ENCODE data around the gene PRSS23.
A peak's percentile ranks its signal among the peaks of the same experiment; 100 is the strongest.

Gene PRSS23

GRCh38 chr11:86790867-86791849 is 9.2 kb upstream of the PRSS23 start:
- no peak for DNase-seq

DNA sequence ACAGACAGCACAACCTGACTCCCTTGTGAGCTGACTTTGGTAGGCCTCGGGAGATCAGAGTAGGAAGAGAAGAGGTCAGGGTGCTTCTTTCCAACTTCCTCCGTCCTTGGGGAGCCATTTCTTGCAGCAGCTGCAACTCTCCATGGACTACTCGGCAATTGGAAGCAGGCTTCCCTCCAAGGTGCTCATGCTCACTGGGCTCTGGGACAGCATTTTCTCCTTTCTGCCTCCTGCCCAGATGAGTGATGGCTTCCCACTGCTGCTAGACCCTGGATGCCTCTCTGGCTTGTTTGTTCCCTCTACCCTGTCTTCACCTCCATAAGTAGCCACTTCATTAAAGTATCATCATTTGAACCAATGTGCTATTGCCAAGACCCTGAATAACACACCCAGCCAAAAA is 8.2 kb upstream of the PRSS23 start:
- no peak for DNase-seq

DNA sequence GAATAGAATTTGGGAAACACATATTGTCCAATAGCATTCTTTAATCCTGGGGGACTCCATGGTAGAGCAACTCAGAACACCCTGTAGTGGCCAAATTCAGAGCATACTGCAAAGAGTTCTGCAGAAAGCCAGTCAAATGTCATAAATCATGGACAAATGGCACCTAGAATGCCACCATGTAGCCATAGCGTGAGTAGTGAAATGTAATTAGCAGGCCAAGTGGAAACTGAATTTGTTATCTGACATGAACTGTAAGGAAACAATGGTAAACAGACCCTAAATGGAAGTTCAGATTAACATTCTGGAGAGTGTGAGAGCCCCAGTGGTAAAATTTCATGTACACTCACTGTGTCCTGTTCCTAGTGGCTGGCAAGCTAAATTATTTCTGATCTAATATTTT is 7.0 kb upstream of the PRSS23 start:
- no peak for DNase-seq

DNA sequence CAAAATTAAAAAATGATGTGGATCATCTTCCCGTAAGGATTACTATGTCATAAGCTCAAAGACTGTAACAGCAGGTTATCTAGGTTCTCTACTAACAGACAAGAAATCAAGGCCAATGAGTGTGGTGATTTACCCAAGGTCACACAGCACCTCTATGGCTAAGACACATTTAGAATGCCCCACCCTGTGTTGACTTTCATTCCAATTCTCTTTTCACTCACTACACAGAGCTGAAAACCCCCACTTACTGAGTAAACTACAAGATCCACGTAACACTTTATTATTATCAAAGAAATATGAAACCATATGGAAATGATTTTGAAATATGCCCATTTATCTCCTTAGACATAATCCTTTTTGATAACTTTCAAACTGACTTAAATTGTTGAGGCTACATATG is 4.8 kb upstream of the PRSS23 start:
- no peak for DNase-seq

- DNase-seq = no peak
Measured at GRCh38 chr11:86795949-86796348, 4.4 kb upstream of the PRSS23 start.

GRCh38 chr11:86797133-86797532 is 3.2 kb upstream of the PRSS23 start:
- DNase-seq = no peak

DNA sequence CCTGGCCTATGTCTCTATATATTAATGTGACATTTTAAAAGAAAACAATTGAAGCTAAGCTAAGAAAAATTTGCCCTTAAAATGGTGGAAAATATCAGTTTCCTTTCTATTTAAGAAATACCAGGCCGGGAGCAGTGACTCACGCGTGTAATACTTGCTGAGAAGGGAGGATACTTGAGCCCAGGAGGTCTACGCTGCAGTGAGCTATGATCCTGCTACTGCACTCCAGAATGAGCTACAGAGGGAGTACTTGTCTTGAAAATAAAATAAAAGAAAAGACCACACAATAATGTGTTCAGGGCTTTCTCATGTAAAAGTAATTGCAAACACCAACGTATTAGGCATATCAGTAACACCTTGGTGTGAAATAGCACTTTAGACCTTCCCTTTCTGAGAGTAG is 1.4 kb upstream of the PRSS23 start:
- DNase-seq = no peak

DNA sequence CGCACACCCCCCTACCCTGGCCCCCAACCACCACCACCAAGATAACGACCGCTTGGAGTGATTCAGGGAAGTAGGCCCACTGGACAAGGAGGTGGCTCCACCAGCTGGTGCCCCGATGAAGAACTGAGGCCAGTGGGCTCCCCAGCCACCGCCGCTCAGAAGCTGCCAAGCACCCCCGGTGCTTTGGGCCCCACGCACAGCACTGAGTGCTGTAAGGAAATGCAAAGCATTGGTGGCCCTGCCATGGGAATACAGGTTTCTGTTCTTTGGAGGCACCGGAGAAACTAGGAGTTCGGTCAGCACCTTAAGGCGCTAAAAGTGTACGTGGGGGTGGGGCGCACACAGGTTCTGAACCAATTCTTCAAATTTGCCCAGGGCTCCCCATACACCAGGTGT is 664 bp upstream of the PRSS23 start:
- DNase-seq = no peak

- no peak for DNase-seq
Measured at GRCh38 chr11:86800960-86801272, 574 bp downstream of the PRSS23 start.

DNA sequence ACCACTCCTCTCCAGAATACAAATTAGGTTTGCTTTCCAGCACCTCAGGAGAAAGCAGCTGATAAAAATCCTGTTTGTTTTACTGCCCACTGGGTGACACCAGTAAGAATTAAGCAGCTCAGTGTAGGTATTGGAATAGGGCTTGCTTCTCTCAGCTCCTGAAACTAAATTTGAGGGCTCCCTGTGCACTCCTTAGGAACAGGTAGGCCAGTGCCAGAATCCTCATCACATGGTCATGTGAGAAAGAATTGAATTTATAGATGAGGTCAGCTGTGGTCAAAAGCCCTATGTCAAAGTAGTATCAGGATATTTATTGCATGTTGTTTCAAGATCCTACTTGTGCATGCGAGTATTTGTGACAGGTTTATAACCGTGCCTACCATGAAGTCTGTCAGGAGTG is 1.0 kb downstream of the PRSS23 start:
- no peak for DNase-seq

- DNase-seq = no peak
Measured at GRCh38 chr11:86802146-86802545, 1.8 kb downstream of the PRSS23 start.

DNA sequence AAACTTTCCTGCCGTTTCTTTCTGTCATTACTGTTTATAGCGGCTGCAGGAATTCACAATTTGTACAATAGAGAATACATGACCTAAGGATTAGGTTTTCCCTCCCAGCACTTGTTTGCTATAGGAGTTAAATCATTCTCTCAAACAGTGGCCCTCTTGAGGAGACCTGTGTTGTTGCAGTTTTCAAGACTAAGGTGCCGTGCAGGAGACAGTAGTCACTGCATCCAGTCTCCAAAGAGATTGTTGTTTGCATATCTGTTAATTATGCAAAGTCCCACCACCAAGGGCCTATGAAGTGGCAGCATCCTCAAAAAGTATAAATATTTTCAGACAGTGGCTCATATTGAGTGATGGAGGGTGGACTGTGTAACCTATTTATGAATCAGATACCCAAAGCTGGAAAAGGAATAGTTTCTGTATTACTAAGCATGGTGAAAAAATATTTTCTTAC is 2.3 kb downstream of the PRSS23 start:
- peak; percentile 24 for DNase-seq

- DNase-seq = no peak
Measured at GRCh38 chr11:86803136-86804045, 3.0 kb downstream of the PRSS23 start.

- DNase-seq = no peak
Measured at GRCh38 chr11:86804951-86805350, 4.6 kb downstream of the PRSS23 start.

DNA sequence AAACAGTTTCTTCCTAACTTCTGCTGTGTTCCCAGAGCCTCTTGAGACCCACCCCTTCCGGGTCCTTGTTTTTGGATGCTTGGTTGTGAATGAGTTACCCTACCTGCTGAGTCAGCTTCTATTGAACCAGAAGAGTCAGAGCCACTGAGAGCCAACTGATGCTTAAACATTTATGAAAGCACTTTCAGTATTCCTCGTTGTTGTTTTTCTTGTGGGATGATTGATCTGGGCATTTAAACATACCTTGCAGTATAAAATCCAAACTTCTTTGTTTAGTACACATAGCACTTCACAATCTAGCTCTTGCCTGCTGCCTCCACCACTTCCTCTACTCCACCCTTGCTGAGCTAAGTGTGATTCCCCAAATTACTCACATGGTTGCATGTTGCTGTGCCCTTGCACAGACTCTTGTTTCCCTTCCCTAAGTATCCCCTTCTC is 5.5 kb downstream of the PRSS23 start:
- peak; percentile 43 for DNase-seq

DNA sequence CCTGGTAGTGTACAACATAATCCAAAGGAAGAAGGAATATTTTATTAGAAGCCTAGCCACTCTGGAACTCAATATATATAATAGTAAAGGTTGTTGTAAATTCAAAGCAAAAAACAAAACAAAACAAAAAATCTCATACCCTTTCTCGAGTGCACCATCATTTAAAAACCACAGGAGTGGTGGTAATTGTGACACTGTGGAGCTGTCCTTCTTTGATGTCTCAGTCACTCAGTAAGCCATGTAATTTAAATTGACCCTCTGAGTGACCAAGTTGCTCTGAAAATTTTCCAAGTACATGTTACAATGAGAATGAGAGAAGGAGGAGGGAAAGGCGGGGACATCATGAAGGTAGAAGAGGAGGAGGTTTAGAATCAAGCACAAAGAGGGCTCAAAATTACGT is 6.6 kb downstream of the PRSS23 start:
- no peak for DNase-seq

DNA sequence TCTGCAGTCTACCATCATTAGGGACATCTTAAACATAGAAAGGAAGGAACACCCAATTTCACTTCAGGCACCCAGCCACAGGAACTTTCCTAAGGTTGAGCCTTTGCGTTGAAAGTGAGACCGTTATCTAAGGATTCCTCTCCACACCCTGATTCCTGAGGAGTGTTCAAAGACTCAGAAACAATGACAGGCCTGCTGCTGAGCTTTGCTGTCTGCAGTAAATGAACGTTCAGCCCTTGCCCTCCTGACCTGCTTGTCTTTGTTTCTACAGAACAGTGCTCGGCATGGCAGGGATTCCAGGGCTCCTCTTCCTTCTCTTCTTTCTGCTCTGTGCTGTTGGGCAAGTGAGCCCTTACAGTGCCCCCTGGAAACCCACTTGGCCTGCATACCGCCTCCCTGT is 7.0 kb downstream of the PRSS23 start:
- no peak for DNase-seq

DNA sequence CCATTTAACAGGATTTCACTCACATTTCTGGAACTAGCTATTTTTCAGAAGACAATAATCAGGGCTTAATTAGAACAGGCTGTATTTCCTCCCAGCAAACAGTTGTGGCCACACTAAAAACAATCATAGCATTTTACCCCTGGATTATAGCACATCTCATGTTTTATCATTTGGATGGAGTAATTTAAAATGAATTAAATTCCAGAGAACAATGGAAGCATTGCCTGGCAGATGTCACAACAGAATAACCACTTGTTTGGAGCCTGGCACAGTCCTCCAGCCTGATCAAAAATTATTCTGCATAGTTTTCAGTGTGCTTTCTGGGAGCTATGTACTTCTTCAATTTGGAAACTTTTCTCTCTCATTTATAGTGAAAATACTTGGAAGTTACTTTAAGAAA is 9.2 kb downstream of the PRSS23 start:
- no peak for DNase-seq

DNA sequence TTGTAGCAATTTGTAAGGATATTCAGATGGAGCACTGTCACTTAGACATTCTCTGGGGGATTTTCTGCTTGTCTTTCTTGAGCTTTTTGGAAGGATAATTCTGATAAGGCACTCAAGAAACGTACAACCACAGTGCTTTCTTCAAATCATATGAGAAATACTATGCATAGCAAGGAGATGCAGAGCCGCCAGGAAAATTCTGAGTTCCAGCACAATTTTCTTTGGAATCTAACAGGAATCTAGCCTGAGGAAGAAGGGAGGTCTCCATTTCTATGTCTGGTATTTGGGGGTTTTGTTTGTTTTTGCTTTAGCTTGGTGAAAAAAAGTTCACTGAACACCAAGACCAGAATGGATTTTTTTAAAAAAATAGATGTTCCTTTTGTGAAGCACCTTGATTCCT is 9.9 kb downstream of the PRSS23 start:
- no peak for DNase-seq

GRCh38 chr11:86811637-86812321 is 11.4 kb downstream of the PRSS23 start:
- DNase-seq = no peak

DNA sequence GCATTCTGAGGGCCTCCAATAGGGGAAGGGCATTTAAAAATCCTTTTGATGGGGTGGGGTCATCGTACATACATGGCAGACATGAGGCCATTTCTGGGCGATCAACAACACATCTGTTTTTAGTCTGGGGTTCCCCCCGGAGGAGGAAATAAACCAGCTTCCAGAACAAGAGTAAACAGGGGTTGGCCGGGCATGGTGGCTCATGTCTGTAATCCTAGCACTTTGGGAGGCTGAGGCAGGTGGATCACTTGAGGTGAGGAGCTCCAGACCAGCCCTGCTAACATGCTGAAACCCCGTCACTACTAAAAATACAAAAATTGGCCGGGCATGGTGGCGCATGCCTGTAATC is 12.0 kb downstream of the PRSS23 start:
- DNase-seq = no peak

DNA sequence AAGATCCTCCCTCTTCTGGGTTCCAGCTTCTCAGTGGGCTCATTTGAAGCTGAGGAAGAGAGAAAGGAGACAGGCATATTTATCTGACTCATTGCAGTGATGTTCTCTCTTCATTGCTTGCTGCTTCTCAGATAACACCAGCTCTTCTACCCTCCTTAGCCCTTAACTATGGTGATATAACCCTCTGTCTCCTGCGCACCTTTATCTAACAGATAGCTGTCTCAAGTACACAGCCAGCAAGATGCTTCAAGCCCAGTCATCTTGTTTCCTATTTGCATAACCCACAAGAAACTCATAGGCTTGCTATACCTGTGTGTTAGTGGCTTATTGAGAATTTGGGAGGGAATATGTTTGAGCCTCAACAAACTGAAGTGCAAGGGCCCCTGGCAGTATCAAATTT is 12.6 kb downstream of the PRSS23 start:
- no peak for DNase-seq

- DNase-seq = no peak
Measured at GRCh38 chr11:86814775-86815174, 14.4 kb downstream of the PRSS23 start.
